IMR-90 (cell line): ENCODE data around the gene RAD51B.

Experiments used
- BHLHE40 ChIP-seq: fragments of 150-350 bp; IDR thresholded peaks from 2 replicates; pipeline ENCODE4 v1.6.1; 2016; ENCODE audit warnings: mild to moderate bottlenecking, low read depth, low read length
- CEBPB ChIP-seq: IDR thresholded peaks from 2 replicates; pipeline ENCODE4 v1.6.1; 2012; ENCODE audit warnings: low read depth, low read length, improper control_type of control experiment
- FOS ChIP-seq: fragments of 150-350 bp; IDR thresholded peaks from 2 replicates; pipeline ENCODE4 v1.6.1; 2016; ENCODE audit warnings: low read depth, low read length
- MAFK ChIP-seq: IDR thresholded peaks from 2 replicates; pipeline ENCODE4 v1.6.1; 2012; ENCODE audit warnings: low read depth, low read length, improper control_type of control experiment
- MAZ ChIP-seq: IDR thresholded peaks from 2 replicates; pipeline ENCODE4 v1.6.1; 2012; ENCODE audit warnings: low read depth, mild to moderate bottlenecking, low read length, improper control_type of control experiment, moderate library complexity, borderline replicate concordance
- MXI1 ChIP-seq: IDR thresholded peaks from 2 replicates; pipeline ENCODE4 v1.6.1; 2012; ENCODE audit warnings: low read depth, mild to moderate bottlenecking, low read length, moderate library complexity, borderline replicate concordance
- NFE2L2 ChIP-seq: fragments of 150-350 bp; IDR thresholded peaks from 2 replicates; pipeline ENCODE4 v1.6.1; 2016; ENCODE audit warnings: low read depth, mild to moderate bottlenecking, low read length
- POLR2A ChIP-seq: IDR thresholded peaks from 2 replicates; pipeline ENCODE4 v1.6.1; 2012; ENCODE audit warnings: mild to moderate bottlenecking, low read depth, low read length
- RCOR1 ChIP-seq: IDR thresholded peaks from 2 replicates; pipeline ENCODE4 v1.6.1; 2012; ENCODE audit warnings: mild to moderate bottlenecking, low read length, improper control_type of control experiment; ENCODE audit not compliant: insufficient replicate concordance
- RFX5 ChIP-seq: IDR thresholded peaks from 2 replicates; pipeline ENCODE4 v1.8.0; 2012; ENCODE audit warnings: low read depth, mild to moderate bottlenecking, low read length, moderate library complexity
- SMC3 ChIP-seq: fragments of 150-350 bp; IDR thresholded peaks from 2 replicates; pipeline ENCODE4 v1.6.1; 2016; ENCODE audit warnings: low read depth, mild to moderate bottlenecking, antibody characterized with exemption, low read length, moderate library complexity
- TF ChIP-seq, protein P1 (sequence below): conservative IDR thresholded peaks from 2 replicates; pipeline ENCODE4 v1.5.1; 2012; ENCODE audit warnings: mild to moderate bottlenecking, low read depth, low read length, improper control_type of control experiment
- TF ChIP-seq, protein P2 (sequence below): fragments of 150-350 bp; IDR thresholded peaks from 2 replicates; pipeline ENCODE4 v1.6.1; 2017; ENCODE audit warnings: mild to moderate bottlenecking, antibody characterized with exemption, low read length, low read depth
- TF ChIP-seq, protein P3 (sequence below): fragments of 150-350 bp; IDR thresholded peaks from 2 replicates; pipeline ENCODE4 v1.6.1; 2016; ENCODE audit warnings: low read depth, mild to moderate bottlenecking, low read length, moderate library complexity, borderline replicate concordance

DNA sequence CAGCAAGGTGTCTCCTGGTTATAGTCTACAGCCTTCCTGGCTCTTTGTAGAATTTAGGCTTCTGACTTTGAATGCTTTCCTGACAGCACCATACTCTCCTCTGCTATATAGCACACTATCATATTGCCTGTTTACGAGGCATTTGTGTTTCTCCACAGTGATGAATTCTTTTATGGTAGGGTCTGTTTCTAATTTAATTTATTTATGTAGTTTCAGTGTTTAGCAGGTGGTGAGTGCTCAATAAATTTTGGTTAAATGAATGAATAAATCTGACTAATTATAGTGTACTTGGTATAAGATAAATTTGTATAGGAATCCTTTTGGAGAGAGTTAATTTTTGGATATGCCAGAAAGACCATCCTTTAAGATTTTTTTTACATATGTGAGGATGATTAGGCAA lies 115.3 kb downstream of the RAD51B start:
- TF ChIP-seq, protein P1, sequence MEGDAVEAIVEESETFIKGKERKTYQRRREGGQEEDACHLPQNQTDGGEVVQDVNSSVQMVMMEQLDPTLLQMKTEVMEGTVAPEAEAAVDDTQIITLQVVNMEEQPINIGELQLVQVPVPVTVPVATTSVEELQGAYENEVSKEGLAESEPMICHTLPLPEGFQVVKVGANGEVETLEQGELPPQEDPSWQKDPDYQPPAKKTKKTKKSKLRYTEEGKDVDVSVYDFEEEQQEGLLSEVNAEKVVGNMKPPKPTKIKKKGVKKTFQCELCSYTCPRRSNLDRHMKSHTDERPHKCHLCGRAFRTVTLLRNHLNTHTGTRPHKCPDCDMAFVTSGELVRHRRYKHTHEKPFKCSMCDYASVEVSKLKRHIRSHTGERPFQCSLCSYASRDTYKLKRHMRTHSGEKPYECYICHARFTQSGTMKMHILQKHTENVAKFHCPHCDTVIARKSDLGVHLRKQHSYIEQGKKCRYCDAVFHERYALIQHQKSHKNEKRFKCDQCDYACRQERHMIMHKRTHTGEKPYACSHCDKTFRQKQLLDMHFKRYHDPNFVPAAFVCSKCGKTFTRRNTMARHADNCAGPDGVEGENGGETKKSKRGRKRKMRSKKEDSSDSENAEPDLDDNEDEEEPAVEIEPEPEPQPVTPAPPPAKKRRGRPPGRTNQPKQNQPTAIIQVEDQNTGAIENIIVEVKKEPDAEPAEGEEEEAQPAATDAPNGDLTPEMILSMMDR = no peak
- no peak for TF ChIP-seq MXI1
- TF ChIP-seq MAFK = no peak
- TF ChIP-seq POLR2A = no peak
- TF ChIP-seq MAZ = no peak
- TF ChIP-seq CEBPB = no peak
- TF ChIP-seq RFX5 = no peak
- TF ChIP-seq FOS = no peak
- no peak for TF ChIP-seq NFE2L2
- TF ChIP-seq SMC3 = no peak
- no peak for TF ChIP-seq RCOR1
- TF ChIP-seq BHLHE40 = no peak
- TF ChIP-seq, protein P2, sequence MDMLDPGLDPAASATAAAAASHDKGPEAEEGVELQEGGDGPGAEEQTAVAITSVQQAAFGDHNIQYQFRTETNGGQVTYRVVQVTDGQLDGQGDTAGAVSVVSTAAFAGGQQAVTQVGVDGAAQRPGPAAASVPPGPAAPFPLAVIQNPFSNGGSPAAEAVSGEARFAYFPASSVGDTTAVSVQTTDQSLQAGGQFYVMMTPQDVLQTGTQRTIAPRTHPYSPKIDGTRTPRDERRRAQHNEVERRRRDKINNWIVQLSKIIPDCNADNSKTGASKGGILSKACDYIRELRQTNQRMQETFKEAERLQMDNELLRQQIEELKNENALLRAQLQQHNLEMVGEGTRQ = no peak
- TF ChIP-seq, protein P3, sequence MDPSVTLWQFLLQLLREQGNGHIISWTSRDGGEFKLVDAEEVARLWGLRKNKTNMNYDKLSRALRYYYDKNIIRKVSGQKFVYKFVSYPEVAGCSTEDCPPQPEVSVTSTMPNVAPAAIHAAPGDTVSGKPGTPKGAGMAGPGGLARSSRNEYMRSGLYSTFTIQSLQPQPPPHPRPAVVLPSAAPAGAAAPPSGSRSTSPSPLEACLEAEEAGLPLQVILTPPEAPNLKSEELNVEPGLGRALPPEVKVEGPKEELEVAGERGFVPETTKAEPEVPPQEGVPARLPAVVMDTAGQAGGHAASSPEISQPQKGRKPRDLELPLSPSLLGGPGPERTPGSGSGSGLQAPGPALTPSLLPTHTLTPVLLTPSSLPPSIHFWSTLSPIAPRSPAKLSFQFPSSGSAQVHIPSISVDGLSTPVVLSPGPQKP = no peak
